ENCODE measurements around the gene SND1. TPM values are rescaled to one million over a fixed set of nuclear protein-coding genes. Genes with fewer than 3 reads are reported as not detected.
"Not testable (repeated sequence)": the region's sequence is repeated elsewhere in the genome, so short reads cannot be mapped to it uniquely, and the experiment has no call there.

Gene SND1
- polyA plus RNA-seq, 1 donor = 92.5 TPM

GRCh38 chr7:127835679-127836078 lies 183.7 kb downstream of the SND1 start:
- DNase-seq = no peak

DNA sequence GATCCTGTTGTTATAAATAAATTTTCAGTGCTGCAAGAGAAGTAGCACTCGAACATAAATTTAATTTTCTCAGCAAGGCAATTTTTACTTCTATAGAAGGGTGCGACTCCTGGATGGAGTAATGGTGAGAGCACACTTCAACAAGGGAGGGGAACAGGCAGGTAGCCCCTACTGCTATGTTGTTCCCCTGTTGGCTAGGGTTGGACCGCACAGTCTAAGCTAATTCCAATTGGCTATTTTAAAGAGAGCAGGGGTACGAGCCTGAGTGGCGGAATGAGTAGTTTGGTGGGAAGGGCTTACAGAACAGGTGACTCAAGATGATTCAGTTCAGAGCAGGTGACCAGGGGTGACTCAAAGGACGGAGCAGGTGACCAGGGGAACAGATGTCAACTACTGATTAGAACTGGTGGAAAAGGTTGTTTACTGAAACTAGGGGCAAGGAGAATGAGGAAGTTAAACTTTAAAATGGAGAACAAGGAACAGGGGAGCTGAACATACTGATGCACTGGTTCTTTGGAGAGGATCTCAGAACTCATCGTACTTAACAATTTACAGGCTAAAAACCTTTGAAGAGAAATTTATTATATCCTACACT lies 185.9 kb downstream of the SND1 start:
- not testable (repeated sequence) for DNase-seq

GRCh38 chr7:127838816-127839415 lies 186.9 kb downstream of the SND1 start:
- DNase-seq = peak; percentile 22

GRCh38 chr7:127840226-127840951 lies 188.4 kb downstream of the SND1 start:
- DNase-seq = no peak

DNA sequence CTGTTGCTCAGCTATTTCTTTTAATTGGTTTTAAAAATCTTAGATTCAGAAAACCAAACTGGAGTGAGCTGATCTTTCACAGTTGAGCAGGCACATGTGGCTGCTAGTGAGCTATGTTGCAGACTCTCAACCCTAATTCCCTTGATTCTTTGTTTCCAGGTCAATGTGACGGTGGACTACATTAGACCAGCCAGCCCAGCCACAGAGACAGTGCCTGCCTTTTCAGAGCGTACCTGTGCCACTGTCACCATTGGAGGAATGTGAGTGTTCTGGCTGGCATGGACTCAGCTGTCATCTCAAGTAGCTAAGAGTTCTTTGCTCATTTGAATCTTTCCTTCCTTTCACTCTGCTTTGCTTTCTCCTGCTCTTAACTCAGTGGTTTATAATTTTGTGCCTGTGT lies 192.2 kb downstream of the SND1 start:
- DNase-seq = no peak

DNA sequence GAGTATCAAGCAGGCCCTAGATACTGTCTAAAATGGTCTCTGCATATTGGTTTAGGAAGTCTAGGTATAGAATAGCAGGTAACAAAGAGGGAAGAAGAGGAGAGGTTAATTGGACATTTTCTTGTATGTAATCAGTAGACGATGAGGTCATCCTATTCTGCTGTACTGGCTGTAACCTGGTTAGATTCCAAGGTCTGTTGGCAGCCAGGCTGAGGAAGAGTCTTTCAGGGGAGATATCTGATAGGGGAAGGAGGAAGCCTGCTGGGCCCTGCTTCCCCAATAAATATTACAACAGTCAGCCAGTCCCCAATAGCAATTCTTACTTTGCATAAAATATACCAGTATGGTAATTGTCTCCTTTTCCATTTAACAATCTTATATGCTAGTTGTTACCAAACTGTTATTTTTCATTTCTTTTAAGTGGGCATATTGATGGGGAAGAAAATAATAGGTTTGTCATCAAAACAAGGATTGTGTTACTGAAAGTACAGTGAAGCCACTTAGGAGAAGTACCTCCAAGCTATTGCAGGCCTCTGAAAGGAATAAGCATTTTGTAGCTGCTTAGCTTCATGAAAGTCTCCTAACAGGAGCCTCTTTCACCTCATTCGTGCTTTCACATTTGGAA lies 192.8 kb downstream of the SND1 start:
- DNase-seq = peak; percentile 17

GRCh38 chr7:127845522-127846214 lies 193.7 kb downstream of the SND1 start:
- no peak for DNase-seq

DNA sequence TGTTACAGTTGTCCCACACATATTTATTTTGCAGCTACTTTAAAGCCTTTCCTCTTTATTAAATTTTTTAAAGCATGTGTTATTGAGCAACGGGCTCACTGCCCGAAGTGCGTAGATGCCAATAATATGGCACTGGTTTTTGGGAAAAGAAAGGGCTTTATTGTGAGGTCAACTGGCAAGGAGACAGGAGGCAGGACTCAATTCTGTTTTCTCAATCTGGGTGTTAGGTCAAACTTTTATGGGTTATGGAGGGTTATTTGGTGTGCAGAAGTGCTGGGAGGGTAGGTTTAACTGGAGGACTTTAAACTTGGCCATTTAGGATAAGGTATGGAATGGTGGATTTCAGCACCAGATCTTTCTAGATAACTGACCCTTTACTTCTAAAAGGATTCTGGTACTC lies 195.6 kb downstream of the SND1 start:
- DNase-seq = no peak

DNA sequence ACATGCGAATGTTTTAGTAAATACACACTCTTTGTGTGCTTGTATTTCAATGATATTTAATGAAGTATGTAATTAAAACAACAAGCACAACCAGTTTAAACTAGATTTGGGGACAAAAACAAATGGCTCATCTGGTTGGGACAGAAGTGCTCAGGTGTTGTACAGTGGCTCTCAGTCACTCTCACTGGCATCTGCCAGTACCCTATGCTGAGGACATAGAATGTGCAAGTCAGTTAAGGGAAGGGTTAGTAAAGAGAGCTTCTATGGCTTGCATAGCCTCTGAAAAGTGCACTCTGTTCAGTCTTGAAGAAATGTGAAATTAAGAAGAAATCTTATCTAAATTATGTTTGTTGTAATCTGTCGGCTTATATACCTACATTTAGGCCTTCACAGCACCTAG lies 196.2 kb downstream of the SND1 start:
- DNase-seq = no peak

GRCh38 chr7:127850195-127850594 lies 198.2 kb downstream of the SND1 start:
- DNase-seq = no peak

DNA sequence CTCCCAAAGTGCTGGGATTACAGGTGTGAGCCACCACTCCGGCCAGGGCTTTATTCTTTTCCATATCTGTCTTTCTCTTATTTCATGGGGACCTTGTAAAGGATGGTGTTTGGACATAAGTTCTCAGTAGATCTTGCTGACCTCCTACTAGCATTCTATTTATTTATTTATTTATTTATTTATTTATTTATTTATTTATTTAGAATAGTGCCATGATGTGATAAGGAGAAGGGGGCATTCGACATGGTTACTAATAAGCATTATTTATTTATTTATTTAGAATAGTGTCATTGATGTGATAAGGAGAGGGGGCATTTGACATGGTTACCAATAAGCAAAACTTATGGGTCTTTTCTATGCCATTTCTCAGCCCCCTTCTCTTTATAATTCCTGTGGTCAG lies 202.4 kb downstream of the SND1 start:
- DNase-seq = no peak

GRCh38 chr7:127857464-127857841 lies 205.5 kb downstream of the SND1 start:
- DNase-seq = no peak

DNA sequence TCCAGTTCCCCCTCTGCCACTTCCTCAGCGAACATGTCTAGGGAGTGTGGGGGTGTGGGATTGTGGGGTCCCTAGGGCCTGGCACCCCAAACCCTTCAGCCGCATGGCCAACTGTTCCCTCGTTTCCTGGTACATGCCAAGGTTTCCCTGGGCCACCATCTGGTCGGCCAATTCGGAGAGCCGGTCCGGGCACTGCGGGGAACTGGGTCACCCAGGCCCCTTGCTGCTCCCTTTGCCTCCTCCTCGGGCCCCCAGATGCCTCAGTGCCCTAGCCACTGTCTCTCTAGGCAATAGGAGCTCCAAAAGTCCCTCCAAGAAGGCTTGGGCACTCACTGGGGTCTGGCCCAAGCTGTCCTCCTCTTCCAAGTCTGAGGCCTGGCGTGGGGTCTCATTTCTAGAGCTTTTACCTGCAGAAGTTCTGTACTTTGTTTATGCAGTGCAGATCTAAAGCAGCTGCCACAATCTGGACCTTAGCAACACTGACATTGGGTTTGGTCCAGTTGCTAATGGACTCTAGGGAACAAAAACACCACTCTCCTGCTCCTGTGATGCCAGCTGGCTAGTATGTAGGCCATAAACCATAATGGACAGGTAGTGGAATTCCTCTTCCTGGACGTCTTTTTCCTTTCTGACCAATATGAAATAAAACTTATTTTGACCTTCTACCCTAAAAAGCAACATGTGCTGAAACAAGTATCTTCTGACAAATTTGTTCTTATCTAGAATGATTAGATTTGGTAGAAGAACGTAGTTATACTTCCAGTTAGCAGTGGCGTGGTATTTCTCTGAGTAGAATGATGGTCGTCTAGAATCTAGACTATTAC lies 206.3 kb downstream of the SND1 start:
- no peak for DNase-seq

GRCh38 chr7:127858915-127859189 lies 206.9 kb downstream of the SND1 start:
- DNase-seq = no peak

DNA sequence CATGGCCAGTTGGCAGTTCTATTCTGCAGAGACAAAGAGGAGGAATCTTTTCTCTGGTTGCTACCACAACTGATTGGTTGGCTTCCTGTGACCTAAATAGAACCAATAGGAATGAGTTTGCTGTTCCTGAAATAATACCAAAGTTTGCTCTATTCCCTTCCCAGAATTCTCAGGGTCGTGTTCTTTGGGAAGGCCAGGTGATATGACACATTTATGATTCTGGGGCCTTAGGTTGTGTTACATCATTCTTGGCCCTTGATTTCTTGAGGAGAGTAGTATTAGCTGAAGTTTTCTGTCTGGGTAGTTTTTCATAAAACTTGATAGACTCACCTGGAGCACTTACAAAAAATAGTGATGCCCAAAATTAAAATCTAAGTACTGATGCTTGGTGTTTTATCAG lies 207.3 kb downstream of the SND1 start:
- no peak for DNase-seq

- DNase-seq = no peak
These were observed 210.5 kb downstream of the SND1 start for GRCh38 chr7:127862525-127862924.

DNA sequence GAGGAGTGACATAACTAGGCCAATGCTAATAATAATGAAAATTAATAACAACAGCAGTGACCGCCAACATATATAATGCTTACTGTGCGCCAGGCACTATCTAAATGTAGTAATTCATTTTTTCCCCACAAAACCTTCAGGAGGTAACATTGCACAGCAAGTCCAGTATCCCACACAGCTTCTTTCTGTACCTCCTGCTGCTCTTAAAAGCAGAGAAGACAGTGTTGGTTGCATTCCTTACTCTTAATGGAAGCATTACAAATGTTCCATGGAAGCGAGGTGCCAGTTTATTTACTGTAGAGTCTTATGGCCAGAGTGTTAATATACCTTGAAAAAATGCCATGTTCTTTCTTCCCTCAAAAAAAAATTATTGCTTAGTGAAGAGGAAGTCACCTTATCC lies 211.1 kb downstream of the SND1 start:
- DNase-seq = no peak

GRCh38 chr7:127865466-127865865 lies 213.5 kb downstream of the SND1 start:
- no peak for DNase-seq

- DNase-seq = no peak
These were observed 218.4 kb downstream of the SND1 start for GRCh38 chr7:127870231-127870907.

DNA sequence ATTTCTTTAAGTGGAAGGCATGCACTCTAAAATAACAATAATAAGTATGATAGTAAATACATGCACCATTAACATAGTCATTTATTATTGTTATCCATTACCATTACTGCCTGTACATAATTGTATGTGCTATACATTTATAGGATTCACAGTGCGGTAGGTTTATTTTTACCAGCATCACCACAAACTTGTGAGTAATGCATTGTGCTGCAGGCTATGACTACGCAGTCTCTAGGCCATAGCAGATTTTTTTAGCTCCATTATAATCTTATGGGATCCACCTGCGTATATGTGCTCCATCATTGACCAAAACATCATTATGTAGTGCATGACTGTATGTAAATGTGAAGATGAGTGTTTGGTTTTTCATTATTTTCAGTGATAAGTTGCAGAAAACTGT lies 219.2 kb downstream of the SND1 start:
- DNase-seq = no peak

GRCh38 chr7:127872122-127872521 lies 220.1 kb downstream of the SND1 start:
- DNase-seq = no peak

- no peak for DNase-seq
These were observed 221.2 kb downstream of the SND1 start for GRCh38 chr7:127873151-127873550.

All from hindlimb muscle (tissue), 1 donor.